GM12864 (cell line): Measurements from ENCODE around the gene EP400.

Source experiments
- DNase-seq: peaks from one replicate; pipeline ENCODE4 v3.0.0-alpha.2; 2011; ENCODE audit warnings: low read depth
- H3K4me3 ChIP-seq: 2 replicates; pipeline ENCODE4 v1.5.1; 2011; ENCODE audit warnings: mild to moderate bottlenecking, low read depth, low read length, control low read depth
- TF ChIP-seq, protein P1 (sequence below): IDR thresholded peaks from 2 replicates; pipeline ENCODE4 v1.5.1; 2011; ENCODE audit warnings: low read depth, mild to moderate bottlenecking, moderate library complexity, low read length, control low read depth, inconsistent platforms; ENCODE audit errors: missing control alignments

EP400 gene

DNA sequence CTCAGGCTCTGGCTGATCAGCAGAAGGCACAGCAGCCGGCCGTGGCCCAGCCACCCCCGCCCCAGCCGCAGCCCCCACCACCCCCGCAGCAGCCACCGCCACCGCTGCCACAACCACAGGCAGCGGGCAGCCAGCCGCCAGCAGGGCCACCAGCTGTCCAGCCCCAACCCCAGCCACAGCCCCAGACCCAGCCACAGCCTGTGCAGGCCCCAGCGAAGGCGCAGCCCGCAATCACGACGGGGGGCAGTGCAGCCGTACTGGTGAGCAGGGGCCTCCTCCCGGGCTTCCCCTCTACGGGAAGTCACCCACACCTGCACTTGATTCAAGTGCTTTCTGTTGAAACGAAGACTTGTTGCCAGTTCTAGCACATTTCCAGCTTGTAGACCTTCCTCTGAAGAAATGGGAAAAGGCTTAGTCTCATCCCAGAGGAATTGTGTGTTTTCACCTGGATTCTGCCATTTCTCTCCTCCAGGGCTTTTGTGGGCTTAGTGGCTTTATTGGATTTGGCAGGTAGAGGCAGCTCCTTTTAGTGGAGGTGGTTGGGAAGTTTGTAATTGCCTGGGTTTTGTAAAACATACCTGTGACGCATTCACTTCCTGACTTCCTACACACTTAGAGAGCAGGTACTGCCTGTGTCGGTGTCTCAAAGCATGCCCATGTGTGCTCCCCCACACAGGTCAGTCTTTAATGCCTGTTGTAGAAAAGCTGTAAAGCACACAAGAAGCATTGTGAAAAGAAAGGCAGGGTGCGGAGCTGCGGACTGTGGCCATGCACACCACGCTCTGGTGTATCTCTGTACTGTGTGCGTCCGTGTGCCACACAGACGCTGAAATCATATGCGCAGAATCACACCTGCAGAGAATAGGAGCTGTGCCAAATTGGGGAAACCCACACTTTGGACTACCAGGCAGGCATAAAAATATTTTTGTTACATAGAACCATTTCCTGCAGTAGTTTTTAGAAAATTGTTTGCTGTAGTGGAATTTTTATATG, 103.9 kb downstream of the EP400 start:
- H3K4me3 ChIP-seq, result no peak overlapping the region
- no peak for DNase-seq
- TF ChIP-seq, protein P1, sequence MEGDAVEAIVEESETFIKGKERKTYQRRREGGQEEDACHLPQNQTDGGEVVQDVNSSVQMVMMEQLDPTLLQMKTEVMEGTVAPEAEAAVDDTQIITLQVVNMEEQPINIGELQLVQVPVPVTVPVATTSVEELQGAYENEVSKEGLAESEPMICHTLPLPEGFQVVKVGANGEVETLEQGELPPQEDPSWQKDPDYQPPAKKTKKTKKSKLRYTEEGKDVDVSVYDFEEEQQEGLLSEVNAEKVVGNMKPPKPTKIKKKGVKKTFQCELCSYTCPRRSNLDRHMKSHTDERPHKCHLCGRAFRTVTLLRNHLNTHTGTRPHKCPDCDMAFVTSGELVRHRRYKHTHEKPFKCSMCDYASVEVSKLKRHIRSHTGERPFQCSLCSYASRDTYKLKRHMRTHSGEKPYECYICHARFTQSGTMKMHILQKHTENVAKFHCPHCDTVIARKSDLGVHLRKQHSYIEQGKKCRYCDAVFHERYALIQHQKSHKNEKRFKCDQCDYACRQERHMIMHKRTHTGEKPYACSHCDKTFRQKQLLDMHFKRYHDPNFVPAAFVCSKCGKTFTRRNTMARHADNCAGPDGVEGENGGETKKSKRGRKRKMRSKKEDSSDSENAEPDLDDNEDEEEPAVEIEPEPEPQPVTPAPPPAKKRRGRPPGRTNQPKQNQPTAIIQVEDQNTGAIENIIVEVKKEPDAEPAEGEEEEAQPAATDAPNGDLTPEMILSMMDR, result no peak

DNA sequence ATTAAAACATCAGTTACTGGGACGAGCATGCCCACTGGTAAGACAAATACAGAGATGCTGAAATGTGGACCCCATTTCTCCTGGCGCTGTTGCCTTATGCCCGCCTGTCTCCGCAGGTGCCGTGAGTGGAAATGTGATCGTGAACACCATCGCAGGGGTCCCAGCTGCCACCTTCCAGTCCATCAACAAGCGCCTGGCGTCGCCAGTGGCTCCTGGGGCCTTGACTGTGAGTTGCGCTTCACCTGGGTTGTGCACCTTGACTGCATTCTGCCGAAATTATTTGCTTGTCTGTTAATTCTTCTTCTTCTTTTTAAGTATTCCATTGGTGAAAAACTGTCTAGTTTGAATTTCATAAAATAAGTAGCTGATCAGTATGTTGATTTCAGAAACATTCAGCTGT, 105.2 kb downstream of the EP400 start:
- TF ChIP-seq, protein P1, result no peak
- H3K4me3 ChIP-seq, result no peak overlapping the region
- no peak for DNase-seq

DNA sequence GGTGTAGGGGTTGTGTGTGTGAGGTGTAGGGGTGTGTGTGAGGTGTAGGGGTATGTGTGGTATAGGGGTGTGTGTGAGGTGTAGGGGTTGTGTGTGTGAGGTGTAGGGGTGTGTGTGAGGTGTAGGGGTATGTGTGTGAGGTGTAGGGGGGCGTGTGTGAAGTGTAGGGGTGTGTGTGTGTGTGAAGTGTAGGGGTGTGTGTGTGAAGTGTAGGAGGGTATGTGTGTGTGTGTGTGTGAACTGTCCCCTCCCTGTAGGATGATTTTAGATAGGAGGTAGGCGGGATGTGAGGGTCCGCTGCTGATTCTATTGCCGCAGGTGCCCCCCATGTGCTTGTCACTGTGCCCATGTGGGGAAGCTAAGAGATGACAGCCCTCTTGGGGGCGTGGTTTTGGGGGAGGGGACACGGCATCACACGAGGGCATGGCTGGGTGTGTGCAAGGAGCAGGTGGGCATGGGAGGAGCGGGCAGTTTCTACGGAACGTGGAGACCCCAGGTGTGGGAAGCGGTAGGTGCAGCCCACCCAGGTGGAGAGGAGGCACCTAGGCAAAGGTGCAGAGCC, 105.9 kb downstream of the EP400 start:
- no peak overlapping the region for H3K4me3 ChIP-seq
- TF ChIP-seq, protein P1, result no peak
- DNase-seq, result no peak

DNA sequence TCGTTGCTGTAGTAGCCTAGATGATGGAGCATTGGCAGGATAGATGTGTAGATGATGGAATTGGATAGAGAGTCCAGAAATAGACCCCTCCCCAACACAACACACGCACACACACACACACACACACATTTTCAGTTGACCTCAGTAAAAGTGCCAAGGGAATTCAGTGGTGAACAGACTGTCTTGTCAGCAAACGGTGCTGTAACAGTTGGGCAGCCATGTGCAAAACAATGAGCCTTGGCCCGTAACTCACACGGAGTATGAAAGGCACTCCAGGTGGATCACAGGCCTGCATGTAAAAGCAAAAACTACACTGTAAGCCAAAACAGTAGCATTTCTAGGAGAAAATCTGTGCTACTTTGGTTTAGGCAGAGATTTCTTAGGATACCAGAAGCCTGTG, 106.6 kb downstream of the EP400 start:
- DNase-seq, result no peak
- no peak overlapping the region for H3K4me3 ChIP-seq
- TF ChIP-seq, protein P1, result no peak

DNA sequence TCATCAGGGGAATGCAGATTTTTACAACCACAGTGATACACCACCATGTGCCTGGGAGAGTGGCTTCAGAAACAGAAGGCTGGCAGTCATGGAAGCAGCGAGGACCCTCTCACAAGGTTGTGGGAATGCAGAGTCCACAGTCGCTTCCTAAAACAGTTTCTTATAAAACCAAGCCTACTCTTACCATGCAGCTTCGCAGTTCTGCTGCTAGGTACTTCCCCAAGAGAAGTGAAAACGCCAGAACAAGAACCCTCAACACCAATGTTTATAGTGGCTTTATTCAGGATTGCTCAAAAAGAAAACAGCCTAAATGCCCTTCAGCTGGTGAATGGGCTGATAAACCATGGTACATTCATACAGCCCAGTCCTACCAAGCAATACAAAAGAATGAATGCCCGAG, 107.2 kb downstream of the EP400 start:
- H3K4me3 ChIP-seq, result no peak overlapping the region
- TF ChIP-seq, protein P1, result no peak
- DNase-seq, result no peak

DNA sequence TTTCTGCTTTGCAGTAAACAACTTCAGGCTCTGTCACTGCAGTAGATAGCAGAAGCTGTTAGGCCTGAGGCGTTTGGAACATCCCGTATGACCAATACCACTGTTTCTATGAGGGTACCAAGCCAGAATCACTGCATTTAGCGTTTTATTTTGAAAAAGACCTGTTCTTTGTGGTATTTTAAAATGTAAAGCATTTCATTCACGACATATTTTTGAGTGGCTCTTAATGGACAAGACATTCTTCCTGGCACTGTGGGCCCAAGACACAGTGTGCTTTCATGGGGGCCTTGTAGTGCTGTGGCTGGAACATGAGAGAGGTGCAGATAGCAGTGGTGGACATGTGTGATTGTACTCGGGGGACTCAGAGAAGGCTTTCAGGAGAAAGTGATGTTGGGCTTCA, 107.9 kb downstream of the EP400 start:
- no peak overlapping the region for H3K4me3 ChIP-seq
- TF ChIP-seq, protein P1, result no peak
- DNase-seq, result no peak
